Esophagus (tissue), 2 donors: ENCODE results near the gene ROBO3. TPM values are rescaled to one million over a fixed set of nuclear protein-coding genes. Genes with fewer than 3 reads are reported as not detected.

Source experiments
- H3K27ac ChIP-seq, 2 donors: one replicate each; pipeline ENCODE4 v1.5.1; 2013; ENCODE audit warnings: low read depth in 2 of 2, mild to moderate bottlenecking in 2 of 2, inconsistent platforms in 1 of 2, low read length in 1 of 2, moderate library complexity in 1 of 2
- H3K27me3 ChIP-seq, 2 donors: one replicate each; pipeline ENCODE4 v1.6.1; 2013; ENCODE audit warnings: low read length in 2 of 2, control low read depth in 1 of 2, mild to moderate bottlenecking in 1 of 2; ENCODE audit not compliant: insufficient read depth in 2 of 2, control insufficient read depth in 1 of 2
- H3K36me3 ChIP-seq, 2 donors: one replicate each; pipeline ENCODE4 v1.6.1; 2013; ENCODE audit warnings: low read length in 1 of 2; ENCODE audit not compliant: control insufficient read depth in 2 of 2, insufficient read depth in 2 of 2
- H3K4me1 ChIP-seq, 2 donors: one replicate each; pipeline ENCODE4 v1.6.1; 2013; ENCODE audit warnings: low read length in 1 of 2; ENCODE audit not compliant: control insufficient read depth in 2 of 2, insufficient read depth in 2 of 2
- H3K4me3 ChIP-seq, 2 donors: one replicate each; pipeline ENCODE4 v1.5.1; 2013; ENCODE audit warnings: low read length in 2 of 2, mild to moderate bottlenecking in 2 of 2, low read depth in 1 of 2, moderate library complexity in 1 of 2
- H3K9me3 ChIP-seq, 2 donors: one replicate each; pipeline ENCODE4 v1.6.1; 2013; ENCODE audit warnings: mild to moderate bottlenecking in 2 of 2, low read depth in 1 of 2, low read length in 1 of 2, moderate library complexity in 1 of 2; ENCODE audit not compliant: control insufficient read depth in 2 of 2, insufficient read depth in 1 of 2
- WGBS, 2 donors: extraction: QIAGEN DNeasy Blood & Tissue Kit; methylation state at CpG; one replicate each; pipeline ENCODE4 v1.1.7; 2013; 5-methylcytosine and 5-hydroxymethylcytosine counted together
- polyA plus RNA-seq, 2 donors: library from polyadenylated mRNA; stranded (reverse); fragments of 200-250 nt; gene quantifications; one replicate each; pipeline ENCODE4 v1.2.3, GENCODE V29; 2013
- donor health status: healthy with polysubstance abuse.
- donor health status: Bipolar disorder and iron deficiency.

Gene ROBO3
- polyA plus RNA-seq, 2 donors, result 8.6 to 20.6 TPM

DNA sequence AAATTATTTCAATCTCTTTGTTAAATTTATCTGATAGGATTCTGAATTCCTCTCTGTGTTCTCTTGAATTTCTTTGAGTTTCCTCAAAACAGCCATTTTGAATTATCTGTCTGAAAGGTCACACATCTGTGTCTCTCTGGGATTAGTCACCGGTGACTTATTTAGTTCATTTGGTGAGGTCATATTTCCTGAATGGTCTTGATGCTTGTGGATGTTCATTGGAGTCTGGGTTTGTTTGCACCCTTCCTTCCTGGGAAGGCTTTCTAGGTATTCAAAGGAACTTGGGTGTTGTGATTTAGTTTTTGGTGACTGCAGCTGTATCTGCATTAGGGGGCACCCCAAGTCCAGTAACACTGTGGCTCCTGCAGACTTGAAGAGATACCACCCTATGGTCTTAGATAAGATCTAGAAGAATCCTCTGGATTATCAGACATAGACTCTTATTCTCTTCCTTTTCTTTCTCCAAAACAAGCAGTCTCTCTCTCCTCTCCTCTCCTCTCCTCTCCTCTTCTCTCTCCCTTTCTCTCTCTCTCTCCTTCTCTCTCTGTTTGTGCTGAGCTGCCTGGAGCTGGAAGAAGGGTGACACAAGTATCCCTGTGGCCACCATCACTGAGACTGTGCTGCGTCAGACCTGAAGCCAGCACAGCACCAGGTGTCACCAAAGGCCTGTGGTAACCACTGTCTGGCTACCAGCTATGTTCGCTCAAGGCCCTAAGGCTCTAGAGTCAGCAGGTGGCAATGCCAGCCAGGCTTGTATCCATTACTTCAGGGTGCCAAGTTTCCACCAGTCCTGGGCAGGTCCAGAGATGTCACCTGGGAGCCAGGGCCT is 50.5 kb downstream of the ROBO3 start:
- no peaks in the 10 kb centered on the region for H3K9me3 ChIP-seq
- no peaks in the 10 kb centered on the region for H3K27me3 ChIP-seq
- no peak overlapping the region for H3K4me3 ChIP-seq
- H3K27ac ChIP-seq, result no peak overlapping the region
- no peaks in the 10 kb centered on the region for H3K36me3 ChIP-seq
- 75 to 79% methylated on average over 3 of the region's 3 CpGs for WGBS, 2 donors
- no peaks in the 10 kb centered on the region for H3K4me1 ChIP-seq

- H3K4me1 ChIP-seq, result no peaks in the 10 kb centered on the region
- no peaks in the 10 kb centered on the region for H3K36me3 ChIP-seq
- no peak overlapping the region for H3K4me3 ChIP-seq
- no peak overlapping the region for H3K27ac ChIP-seq
- no peaks in the 10 kb centered on the region for H3K27me3 ChIP-seq
- H3K9me3 ChIP-seq, result no peaks in the 10 kb centered on the region
Measured at GRCh38 chr11:124916370-124916710, 51.1 kb downstream of the ROBO3 start.

GRCh38 chr11:124917115-124917637 is 51.9 kb downstream of the ROBO3 start:
- 66 to 84% methylated on average over 6 of the region's 6 CpGs for WGBS, 2 donors
- H3K4me1 ChIP-seq, result no peaks in the 10 kb centered on the region
- H3K4me3 ChIP-seq, result no peak overlapping the region
- no peaks in the 10 kb centered on the region for H3K9me3 ChIP-seq
- H3K27ac ChIP-seq, result no peak overlapping the region
- H3K27me3 ChIP-seq, result no peaks in the 10 kb centered on the region
- no peaks in the 10 kb centered on the region for H3K36me3 ChIP-seq

DNA sequence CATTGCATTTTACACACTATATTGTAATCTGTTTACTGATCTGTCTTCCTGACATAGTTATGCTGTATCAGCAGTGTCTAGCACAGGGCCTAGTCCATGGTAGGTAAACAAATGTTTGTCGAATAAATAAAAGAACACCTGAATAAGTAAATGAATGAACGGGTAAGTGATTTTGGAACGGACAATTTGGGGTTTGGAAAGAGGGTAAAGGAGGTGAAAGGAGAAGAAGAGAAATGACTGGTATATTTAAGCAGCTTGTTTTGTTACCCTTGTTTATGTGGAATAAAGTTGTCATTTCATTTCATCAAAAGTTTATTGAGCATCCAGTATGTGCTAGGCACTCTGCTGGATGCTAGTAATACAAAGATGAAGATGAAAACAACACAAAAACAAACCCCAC is 53.7 kb downstream of the ROBO3 start, which contains the start of gene HEPN1:
Gene HEPN1, plus strand, starts transcription at position 301 of the 400 bp plus-strand sequence.
- H3K4me3 ChIP-seq, result no peak within 1 kb of the TSS
- no peaks in the 10 kb centered on the region for H3K9me3 ChIP-seq
- H3K27me3 ChIP-seq, result no peaks in the 10 kb centered on the region
- no peaks in the 10 kb centered on the region for H3K36me3 ChIP-seq
- H3K4me1 ChIP-seq, result no peaks in the 10 kb centered on the region
- 80 to 82% methylated on average over 3 of the region's 3 CpGs for WGBS, 2 donors
- no peak within 1 kb of the TSS for H3K27ac ChIP-seq

DNA sequence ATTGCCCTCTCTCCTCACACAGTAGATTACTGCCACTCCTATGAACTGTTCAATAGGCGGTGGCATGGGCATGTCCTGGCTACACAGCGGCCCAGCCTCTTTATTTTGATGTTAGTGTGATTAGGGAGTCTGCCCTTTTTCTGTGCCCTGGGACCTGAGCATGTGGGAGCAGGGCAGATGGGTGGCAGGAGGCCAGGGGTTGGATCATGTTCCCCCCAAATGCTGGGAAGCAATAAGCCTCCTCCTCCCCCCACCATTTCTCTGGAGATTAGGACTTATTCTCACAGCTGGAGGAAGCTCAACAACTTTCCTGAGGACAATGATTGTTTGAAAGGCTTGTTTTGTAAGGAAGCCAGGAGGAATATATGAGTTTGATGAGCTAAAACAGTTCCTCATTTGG is 54.7 kb downstream of the ROBO3 start:
- Histone ChIP-seq H3K27ac (no peak overlapping the region), H3K36me3 (no peaks in the 10 kb centered on the region), H3K27me3 (no peaks in the 10 kb centered on the region), H3K4me3 (no peak overlapping the region), H3K4me1 (no peaks in the 10 kb centered on the region), H3K9me3 (no peaks in the 10 kb centered on the region)
- WGBS, 2 donors, result 86 to 100% methylated on average over 2 of the region's 2 CpGs

DNA sequence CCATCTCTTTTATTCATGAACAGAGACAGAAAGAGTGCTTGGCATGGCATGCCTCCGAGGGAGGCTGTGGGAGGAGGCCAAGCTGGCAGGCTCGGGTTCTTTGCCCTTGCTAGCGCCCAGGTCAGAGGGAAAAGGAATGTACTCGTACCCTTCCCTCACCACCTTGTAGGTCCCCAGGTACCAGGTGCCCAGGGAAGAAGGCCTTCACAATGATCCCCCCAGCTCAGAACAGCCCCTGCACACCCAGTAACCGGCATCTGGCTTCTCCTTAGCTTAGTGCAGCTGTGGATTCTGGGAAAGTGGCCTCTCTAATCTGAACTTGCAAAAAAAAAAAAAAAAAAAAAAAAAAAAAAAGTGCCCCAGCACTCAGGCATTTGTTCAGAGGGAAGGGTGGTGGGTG is 55.1 kb downstream of the ROBO3 start:
- H3K36me3 ChIP-seq, result no peaks in the 10 kb centered on the region
- H3K27ac ChIP-seq, result no peak overlapping the region
- 93 to 95% methylated on average over 5 of the region's 5 CpGs for WGBS, 2 donors
- H3K4me1 ChIP-seq, result no peaks in the 10 kb centered on the region
- H3K9me3 ChIP-seq, result no peaks in the 10 kb centered on the region
- H3K4me3 ChIP-seq, result no peak overlapping the region
- no peaks in the 10 kb centered on the region for H3K27me3 ChIP-seq

GRCh38 chr11:124920870-124921609 is 55.8 kb downstream of the ROBO3 start:
- H3K27me3 ChIP-seq, result no peaks in the 10 kb centered on the region
- peak overlapping the region; percentile 14 to 32 for H3K4me3 ChIP-seq
- no peaks in the 10 kb centered on the region for H3K36me3 ChIP-seq
- no peaks in the 10 kb centered on the region for H3K4me1 ChIP-seq
- H3K9me3 ChIP-seq, result no peaks in the 10 kb centered on the region
- peak overlapping the region in 1 of 2 donors; percentile 38 for H3K27ac ChIP-seq
- WGBS, 2 donors, result 11 to 14% methylated on average over 63 to 82 of the region's 82 CpGs

- no peaks in the 10 kb centered on the region for H3K27me3 ChIP-seq
Measured at GRCh38 chr11:124922831-124923230, 57.6 kb downstream of the ROBO3 start.

GRCh38 chr11:124923296-124923695 is 58.1 kb downstream of the ROBO3 start:
- Histone ChIP-seq H3K4me3 (no peak overlapping the region), H3K27ac (no peak overlapping the region), H3K9me3 (no peaks in the 10 kb centered on the region), H3K27me3 (no peaks in the 10 kb centered on the region), H3K4me1 (no peaks in the 10 kb centered on the region), H3K36me3 (no peaks in the 10 kb centered on the region)

More at GRCh38 chr11:124922831-124923230, 57.6 kb downstream of the ROBO3 start:
- 85 to 88% methylated on average over 4 of the region's 4 CpGs for WGBS, 2 donors
- no peaks in the 10 kb centered on the region for H3K9me3 ChIP-seq
- no peaks in the 10 kb centered on the region for H3K4me1 ChIP-seq
- H3K4me3 ChIP-seq, result no peak overlapping the region
- no peaks in the 10 kb centered on the region for H3K36me3 ChIP-seq
- no peak overlapping the region for H3K27ac ChIP-seq
